Glomerular visceral epithelial cell (primary cell): ENCODE data around the gene SUCNR1.
A peak's percentile ranks its signal among the peaks of the same experiment; 100 is the strongest.
"Not testable (repeated sequence)": the region's sequence is repeated elsewhere in the genome, so short reads cannot be mapped to it uniquely, and the experiment has no call there.

Experiments used
- DNase-seq: peaks from one replicate; pipeline ENCODE4 v3.0.0-alpha.2; 2016; ENCODE audit errors: extremely low spot score

The SUCNR1 gene, protein sequence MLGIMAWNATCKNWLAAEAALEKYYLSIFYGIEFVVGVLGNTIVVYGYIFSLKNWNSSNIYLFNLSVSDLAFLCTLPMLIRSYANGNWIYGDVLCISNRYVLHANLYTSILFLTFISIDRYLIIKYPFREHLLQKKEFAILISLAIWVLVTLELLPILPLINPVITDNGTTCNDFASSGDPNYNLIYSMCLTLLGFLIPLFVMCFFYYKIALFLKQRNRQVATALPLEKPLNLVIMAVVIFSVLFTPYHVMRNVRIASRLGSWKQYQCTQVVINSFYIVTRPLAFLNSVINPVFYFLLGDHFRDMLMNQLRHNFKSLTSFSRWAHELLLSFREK

DNA sequence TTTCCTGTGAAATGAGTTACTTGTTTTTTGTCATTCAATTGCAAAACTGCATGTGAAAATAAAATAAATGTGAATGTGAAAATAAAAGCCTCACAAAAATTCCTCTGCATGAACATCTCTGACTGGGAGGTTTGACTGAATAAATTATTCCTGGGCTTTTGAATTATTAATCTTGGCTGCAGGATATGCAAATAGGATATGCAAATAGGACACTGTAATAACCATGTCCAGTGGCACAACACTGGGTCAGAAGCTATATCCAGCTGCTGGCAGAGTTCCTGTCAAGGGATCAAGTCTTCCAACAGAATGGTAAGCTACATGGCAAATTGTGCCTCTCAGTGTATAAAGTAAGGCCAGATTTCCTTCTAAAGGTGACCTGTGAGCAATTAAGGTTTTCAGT, at the start of gene SUCNR1:
Gene SUCNR1, plus strand, starts transcription at position 246 of the 400 bp plus-strand sequence. CDS start 6,250 bp downstream, outside the sequence.
- DNase-seq, result no peak

DNA sequence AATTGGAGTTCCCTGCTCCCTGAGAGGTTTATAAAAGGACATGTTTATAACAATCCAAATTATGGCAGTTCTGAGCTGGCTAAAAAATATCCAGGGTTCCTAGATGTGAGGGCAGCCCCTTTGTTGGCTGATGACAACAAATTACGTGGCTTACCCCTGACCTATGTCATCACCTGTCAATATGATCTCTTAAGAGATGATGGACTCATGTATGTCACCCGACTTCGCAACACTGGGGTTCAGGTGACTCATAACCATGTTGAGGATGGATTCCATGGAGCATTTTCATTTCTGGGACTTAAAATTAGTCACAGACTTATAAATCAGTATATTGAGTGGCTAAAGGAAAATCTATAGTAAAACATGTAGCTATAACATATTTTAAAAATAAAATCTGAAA, 45.6 kb upstream of the SUCNR1 start:
- no peak for DNase-seq

DNA sequence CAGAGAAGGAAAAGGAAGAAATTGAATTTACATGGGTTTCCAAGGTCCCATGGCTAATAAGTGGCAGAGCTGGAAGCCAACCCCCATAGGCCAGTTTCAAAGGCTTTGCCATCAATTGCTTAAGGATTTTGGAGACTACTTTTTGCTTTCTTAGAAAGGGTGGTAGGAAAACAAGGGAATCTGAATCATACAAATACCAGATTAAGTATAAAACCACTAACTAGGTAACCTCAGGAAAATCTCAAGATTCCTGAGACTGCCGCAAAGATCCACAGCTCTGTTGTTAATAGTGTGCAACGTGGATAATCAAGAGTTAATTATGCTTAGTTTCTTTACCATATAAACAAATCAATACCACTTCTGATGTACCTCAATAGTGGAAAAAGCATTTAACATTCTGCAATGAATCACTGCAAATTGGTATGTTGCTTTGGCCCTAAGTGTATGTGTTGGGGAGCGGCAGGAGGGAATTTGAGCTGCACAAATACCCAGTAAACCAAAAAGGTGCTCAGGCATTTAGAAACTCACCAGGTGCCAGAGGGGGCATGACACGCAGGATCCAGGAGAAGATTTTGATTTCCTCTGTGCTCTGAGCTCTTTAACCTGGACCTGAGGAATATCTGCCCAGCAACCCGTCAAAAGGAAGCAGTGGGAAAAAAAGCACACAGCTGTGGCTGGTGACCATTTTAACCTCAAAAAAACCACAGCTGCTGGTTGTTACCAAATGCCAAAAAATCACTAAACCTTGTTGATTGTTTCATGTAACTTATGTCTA, 37.5 kb upstream of the SUCNR1 start:
- peak; percentile 77 for DNase-seq

- DNase-seq, result peak; percentile 76
Measured at GRCh38 chr3:151837057-151837456, 36.4 kb upstream of the SUCNR1 start.

GRCh38 chr3:151838574-151839312, 34.7 kb upstream of the SUCNR1 start:
- DNase-seq, result peak; percentile 73

DNA sequence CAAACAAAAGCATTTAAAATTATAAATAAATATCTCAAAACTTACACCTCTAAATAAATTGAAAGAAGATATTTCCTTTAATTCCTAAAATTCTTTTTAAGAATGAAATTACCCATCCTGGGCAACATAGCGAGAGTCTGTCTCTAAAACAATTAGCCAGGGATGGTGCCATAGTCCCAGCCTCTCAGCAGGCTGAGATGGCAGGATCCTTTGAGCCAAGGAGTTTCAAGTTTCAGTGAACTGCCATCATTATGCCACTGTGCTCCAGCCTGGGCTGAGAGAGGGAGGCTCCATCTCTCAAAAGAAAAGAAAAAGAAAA, 34.2 kb upstream of the SUCNR1 start:
- DNase-seq, result no peak

- DNase-seq, result no peak
Measured at GRCh38 chr3:151841801-151842200, 31.6 kb upstream of the SUCNR1 start.

DNA sequence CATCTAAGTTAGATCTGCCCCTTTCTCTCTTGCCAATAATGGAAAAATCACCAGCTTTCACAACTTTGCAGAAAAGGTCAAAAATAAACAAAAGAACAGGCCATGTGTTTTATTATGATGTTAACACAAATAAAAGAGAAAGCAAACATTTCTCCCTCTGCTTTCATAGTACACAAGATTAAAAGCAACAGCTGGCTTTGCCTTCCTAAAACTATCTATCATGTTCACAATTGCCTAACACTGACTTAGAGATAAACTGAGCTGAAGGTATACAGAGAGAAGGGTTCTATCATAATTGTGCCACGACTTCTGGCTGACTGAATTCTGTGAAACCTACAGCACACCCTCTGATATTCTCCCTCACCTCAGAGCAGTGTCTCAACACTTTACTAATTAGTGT, 30.2 kb upstream of the SUCNR1 start:
- no peak for DNase-seq

GRCh38 chr3:151845306-151845905, 28.0 kb upstream of the SUCNR1 start:
- DNase-seq, result no peak

GRCh38 chr3:151850065-151850464, 23.4 kb upstream of the SUCNR1 start:
- not testable (repeated sequence) for DNase-seq

DNA sequence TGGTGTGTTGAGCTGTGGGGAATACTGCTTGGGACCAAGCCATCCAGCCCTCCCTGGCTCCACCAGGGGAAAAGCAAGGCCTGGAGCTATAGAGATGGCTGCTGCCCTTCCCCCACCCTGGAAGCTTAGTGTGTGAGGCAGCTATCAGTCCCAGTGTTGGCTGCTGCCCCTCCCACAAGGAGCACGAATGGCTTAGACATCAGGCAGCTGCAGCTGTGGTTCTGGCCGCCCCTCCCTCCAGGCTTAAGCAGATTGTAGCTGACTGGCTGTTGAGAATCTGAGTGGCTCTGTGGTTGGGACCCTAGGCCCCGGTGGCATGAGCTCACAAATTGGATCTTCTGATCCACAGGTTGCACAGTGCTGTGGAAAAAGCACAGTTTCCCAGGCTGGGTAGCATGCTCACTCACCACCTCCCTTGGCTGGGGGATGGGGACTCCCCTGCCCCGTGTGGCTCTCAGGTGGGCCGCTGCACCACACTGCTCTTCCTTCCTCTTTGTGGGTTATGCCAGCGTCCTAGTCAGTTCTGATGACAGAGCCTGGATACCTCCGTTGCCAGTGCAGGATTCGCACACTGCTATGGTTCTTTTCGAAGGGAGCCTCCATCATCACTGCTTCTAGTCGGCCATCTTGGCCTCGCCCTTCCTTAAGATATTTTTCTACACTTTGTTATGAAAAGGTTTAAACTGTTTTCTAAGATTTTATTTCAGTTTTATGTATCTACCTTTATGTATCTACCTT, 21.2 kb upstream of the SUCNR1 start:
- DNase-seq, result no peak

- no peak for DNase-seq
Measured at GRCh38 chr3:151856118-151856517, 17.3 kb upstream of the SUCNR1 start.

- DNase-seq, result no peak
Measured at GRCh38 chr3:151856641-151857040, 16.8 kb upstream of the SUCNR1 start.

- DNase-seq, result no peak
Measured at GRCh38 chr3:151859233-151859673, 14.2 kb upstream of the SUCNR1 start.

GRCh38 chr3:151859905-151860304, 13.5 kb upstream of the SUCNR1 start:
- DNase-seq, result peak; percentile 50

DNA sequence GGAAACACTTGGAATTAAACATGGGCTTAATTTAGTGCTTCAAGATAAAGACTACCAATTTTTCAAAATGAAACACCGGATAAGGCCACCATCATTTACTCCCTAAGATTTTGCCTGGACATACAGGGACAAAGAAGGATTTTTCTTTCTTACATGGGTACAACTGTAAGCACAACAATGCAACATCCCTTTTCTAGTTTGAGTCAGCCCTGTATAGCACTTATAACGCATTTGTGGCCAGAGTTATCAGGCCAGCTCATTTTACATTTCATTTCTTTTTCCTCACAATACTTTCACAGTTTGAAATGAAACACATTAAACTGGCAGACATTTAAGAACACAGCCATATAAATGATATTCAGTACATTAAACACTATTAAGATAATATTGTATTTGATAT, 9.8 kb upstream of the SUCNR1 start:
- no peak for DNase-seq

GRCh38 chr3:151864423-151865101, 8.9 kb upstream of the SUCNR1 start:
- peak; percentile 36 for DNase-seq

DNA sequence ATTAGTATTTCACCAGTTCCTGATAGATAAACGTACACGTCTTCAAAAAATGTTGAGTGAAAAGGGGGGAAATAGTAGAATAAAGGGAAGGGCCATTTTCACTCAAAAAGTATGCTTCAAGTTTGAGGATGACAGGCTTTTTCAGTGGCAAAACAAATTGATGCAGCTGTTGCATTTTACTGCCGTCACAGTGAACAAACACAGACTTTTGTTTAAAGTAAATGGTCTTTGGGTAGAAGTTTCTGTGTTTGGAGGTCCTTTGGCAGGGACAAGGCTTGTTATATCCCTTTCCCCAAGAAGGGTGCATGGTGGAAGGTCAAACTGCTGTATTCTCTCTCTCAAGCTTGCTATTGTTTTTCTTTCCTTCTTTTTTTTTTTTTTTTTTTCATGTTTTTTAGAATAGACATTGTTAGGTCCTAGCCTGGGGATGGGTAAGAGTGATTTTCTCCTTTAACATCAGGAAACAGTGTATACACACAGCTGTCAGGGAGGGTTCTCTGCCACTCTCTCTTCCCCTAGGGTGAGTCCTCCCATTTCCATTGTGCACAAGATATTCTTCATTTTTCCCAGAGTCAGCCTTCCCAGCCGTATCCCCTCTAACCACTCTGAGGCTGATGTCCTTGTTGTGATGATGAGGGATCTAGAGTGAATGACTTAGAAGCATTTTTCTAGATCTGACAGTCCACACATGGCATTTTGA, 6.6 kb upstream of the SUCNR1 start:
- no peak for DNase-seq

GRCh38 chr3:151867666-151868065, 5.8 kb upstream of the SUCNR1 start:
- no peak for DNase-seq

GRCh38 chr3:151869181-151869580, 4.3 kb upstream of the SUCNR1 start:
- no peak for DNase-seq
